HCT116 (cell line): ENCODE measurements around the gene GFOD1.
"Not testable (repeated sequence)": the region's sequence is repeated elsewhere in the genome, so short reads cannot be mapped to it uniquely, and the experiment has no call there.

Experiments
- CTCF ChIP-seq, 3 experiments: fragments of 200-600 bp in 1 of 3; sonication (generic) in 1 of 3; IDR thresholded peaks in 2 of 3; conservative IDR thresholded peaks in 1 of 3; 2 replicates each; pipeline ENCODE4 v1.5.1; 2012 to 2017; ENCODE audit warnings: low read depth in 2 of 3, low read length in 2 of 3, antibody characterized with exemption in 1 of 3, borderline replicate concordance in 1 of 3, control low read depth in 1 of 3, mild to moderate bottlenecking in 1 of 3, mixed read lengths in 1 of 3, mixed run types in 1 of 3, moderate library complexity in 1 of 3; ENCODE audit not compliant: insufficient read depth in 1 of 3
- EZH2 ChIP-seq: fragments of 200-600 bp; sonication (generic); IDR thresholded peaks from 2 replicates; pipeline ENCODE4 v1.6.1; 2017; ENCODE audit warnings: antibody characterized with exemption, mixed run types
- POLR2A ChIP-seq: IDR thresholded peaks from 2 replicates; pipeline ENCODE4 v1.7.0; 2011; ENCODE audit warnings: borderline replicate concordance; ENCODE audit not compliant: insufficient read depth, insufficient read length; ENCODE audit errors: extremely low read depth
- ZNF274 ChIP-seq: fragments of 200-500 bp; sonication (Bioruptor generic); IDR thresholded peaks from 2 replicates; pipeline ENCODE4 v1.6.1; 2014; ENCODE audit warnings: mild to moderate bottlenecking, low read depth, low read length, inconsistent platforms

GRCh38 chr6:13326031-13326586, 161.3 kb downstream of the GFOD1 start:
- not testable (repeated sequence) for TF ChIP-seq POLR2A; CTCF (IDR thresholded peaks at IDR 0.05 in 2 of 3, conservative IDR thresholded peaks at IDR 0.05 in 1 of 3; ENCODE audit: borderline replicate concordance in 1 of 3, insufficient read depth in 1 of 3, low read depth in 2 of 3, low read length in 2 of 3); ZNF274; EZH2
